HG03025 (cell line): ENCODE measurements around the gene TMEM132D.
A peak's percentile ranks its signal among the peaks of the same experiment; 100 is the strongest.
"Not testable (repeated sequence)": the region's sequence is repeated elsewhere in the genome, so short reads cannot be mapped to it uniquely, and the experiment has no call there.

Source experiments
- ATAC-seq: cut with Tn5 transposase; IDR thresholded peaks from one replicate; pipeline ENCODE4 v1.9.1; 2021; ENCODE audit warnings: mild to moderate bottlenecking, moderate library complexity; ENCODE audit not compliant: unreplicated experiment, low FRiP score

Gene TMEM132D

GRCh38 chr12:129903956-129904829, at the start of gene TMEM132D:
TMEM132D (minus strand) TSS chr12:129904025.
- ATAC-seq: no peak

GRCh38 chr12:129949651-129950050, 45.8 kb upstream of the TMEM132D start:
- ATAC-seq: no peak

- ATAC-seq: no peak
These were observed 37.8 kb upstream of the TMEM132D start for GRCh38 chr12:129941618-129942017.

GRCh38 chr12:129938089-129938488, 34.3 kb upstream of the TMEM132D start:
- no peak for ATAC-seq

- no peak for ATAC-seq
These were observed 33.6 kb upstream of the TMEM132D start for GRCh38 chr12:129937426-129937825.

- no peak for ATAC-seq
These were observed 24.8 kb upstream of the TMEM132D start for GRCh38 chr12:129928643-129929042.

GRCh38 chr12:129927316-129927900, 23.6 kb upstream of the TMEM132D start:
- no peak for ATAC-seq

GRCh38 chr12:129911428-129912049, 7.7 kb upstream of the TMEM132D start:
- peak; percentile 55 for ATAC-seq

- no peak for ATAC-seq
These were observed 5.5 kb upstream of the TMEM132D start for GRCh38 chr12:129909051-129910020.

GRCh38 chr12:129903092-129903945, 506 bp downstream of the TMEM132D start:
- ATAC-seq: no peak

- ATAC-seq: no peak
These were observed 1.3 kb downstream of the TMEM132D start for GRCh38 chr12:129902371-129903091.

GRCh38 chr12:129901254-129901653, 2.6 kb downstream of the TMEM132D start:
- ATAC-seq: no peak

- no peak for ATAC-seq
These were observed 3.5 kb downstream of the TMEM132D start for GRCh38 chr12:129900306-129900705.

- not testable (repeated sequence) for ATAC-seq
These were observed 4.8 kb downstream of the TMEM132D start for GRCh38 chr12:129899045-129899444.

- ATAC-seq: no peak
These were observed 10.1 kb downstream of the TMEM132D start for GRCh38 chr12:129893691-129894090.

GRCh38 chr12:129887101-129887500, 16.7 kb downstream of the TMEM132D start:
- no peak for ATAC-seq

- no peak for ATAC-seq
These were observed 17.3 kb downstream of the TMEM132D start for GRCh38 chr12:129886541-129886940.

- no peak for ATAC-seq
These were observed 18.5 kb downstream of the TMEM132D start for GRCh38 chr12:129885287-129885686.

GRCh38 chr12:129877411-129877810, 26.4 kb downstream of the TMEM132D start:
- no peak for ATAC-seq
